GM12873 (cell line): ENCODE results near the gene ACBD7.

Experiments used
- TF ChIP-seq, protein P1 (sequence below): IDR thresholded peaks from 2 replicates; pipeline ENCODE4 v1.5.1; 2012; ENCODE audit warnings: low read depth, mild to moderate bottlenecking, moderate library complexity, low read length, control low read depth; ENCODE audit not compliant: insufficient read depth; ENCODE audit errors: missing control alignments

The ACBD7 gene

DNA sequence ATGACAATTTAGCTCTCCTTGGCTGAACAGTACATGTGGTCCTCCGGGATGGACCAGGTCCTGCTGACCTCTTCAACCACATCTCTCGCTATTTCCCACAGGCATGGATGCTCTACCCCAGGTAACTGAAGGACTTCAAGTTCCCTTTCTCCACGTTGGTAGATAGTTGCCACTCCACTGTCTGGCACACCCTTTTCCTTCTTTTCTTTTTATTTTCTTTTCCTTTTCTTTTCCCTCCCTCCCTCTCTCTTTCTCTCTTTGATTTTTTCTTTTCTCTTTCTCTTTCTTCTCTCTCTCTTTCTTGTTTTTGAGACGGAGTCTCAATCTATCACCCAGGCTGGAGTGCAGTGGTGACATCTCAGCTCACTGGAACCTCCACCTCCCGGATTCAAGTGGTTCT is 2.8 kb upstream of the ACBD7 start:
- TF ChIP-seq, protein P1, sequence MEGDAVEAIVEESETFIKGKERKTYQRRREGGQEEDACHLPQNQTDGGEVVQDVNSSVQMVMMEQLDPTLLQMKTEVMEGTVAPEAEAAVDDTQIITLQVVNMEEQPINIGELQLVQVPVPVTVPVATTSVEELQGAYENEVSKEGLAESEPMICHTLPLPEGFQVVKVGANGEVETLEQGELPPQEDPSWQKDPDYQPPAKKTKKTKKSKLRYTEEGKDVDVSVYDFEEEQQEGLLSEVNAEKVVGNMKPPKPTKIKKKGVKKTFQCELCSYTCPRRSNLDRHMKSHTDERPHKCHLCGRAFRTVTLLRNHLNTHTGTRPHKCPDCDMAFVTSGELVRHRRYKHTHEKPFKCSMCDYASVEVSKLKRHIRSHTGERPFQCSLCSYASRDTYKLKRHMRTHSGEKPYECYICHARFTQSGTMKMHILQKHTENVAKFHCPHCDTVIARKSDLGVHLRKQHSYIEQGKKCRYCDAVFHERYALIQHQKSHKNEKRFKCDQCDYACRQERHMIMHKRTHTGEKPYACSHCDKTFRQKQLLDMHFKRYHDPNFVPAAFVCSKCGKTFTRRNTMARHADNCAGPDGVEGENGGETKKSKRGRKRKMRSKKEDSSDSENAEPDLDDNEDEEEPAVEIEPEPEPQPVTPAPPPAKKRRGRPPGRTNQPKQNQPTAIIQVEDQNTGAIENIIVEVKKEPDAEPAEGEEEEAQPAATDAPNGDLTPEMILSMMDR: no peak

DNA sequence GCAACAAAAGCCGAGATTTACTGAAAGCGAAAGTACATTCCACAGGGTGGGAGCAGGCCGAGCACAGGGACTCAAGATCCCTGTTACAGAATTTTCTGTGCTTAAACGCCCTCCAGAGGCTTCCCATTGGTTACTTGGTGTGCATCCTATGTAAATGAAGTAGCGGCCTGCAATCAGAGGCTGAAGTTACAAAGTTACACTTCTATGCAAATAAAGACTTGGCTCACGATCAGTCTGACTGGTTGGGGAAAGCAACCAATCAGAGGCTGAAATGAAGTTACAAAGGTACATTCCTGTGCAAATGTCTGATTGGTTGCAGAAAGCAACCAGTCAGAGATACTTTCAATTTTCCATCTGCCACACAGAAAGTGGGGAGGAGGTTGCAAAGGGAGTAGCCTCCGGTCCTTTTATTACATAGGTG is 4.1 kb downstream of the ACBD7 start:
- TF ChIP-seq, protein P1: no peak

DNA sequence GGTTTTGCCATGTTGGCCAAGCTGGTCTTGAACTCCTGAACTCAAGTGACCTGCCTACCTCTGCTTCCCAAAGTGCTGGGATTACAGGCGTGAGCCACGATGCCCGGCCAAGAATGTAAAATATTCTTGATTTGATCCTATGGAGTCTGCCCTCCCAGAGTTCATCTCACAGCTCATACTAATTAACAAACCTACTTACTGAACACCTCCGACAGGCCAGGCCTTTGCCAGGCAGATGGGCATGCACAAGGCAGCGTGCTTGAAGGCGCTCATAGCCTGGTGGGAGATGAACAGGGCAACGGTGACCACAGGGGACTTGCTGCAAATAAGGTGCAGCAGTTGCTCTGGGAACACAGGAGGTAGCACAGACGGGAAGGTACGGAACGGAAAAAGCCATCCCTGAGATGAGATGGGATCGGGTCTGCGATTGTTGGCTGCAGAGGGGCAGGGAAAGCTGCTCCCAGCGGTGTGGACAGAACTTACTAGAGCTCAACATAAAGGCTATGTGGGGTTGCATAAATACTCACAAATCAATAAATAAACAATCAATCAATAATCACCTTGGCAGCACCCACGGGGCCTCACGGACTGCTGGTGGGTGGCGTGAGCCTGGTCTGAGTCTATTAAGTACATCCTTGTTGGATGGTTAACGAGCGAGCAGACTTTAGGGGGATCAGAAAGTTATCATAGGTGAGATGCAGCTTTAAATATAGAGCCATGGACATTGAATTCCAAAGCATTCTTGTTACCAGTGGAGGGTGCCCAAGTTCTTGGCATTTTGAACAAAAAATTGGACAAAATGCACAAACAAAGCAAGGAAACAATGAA is 4.7 kb downstream of the ACBD7 start:
- TF ChIP-seq, protein P1: no peak

DNA sequence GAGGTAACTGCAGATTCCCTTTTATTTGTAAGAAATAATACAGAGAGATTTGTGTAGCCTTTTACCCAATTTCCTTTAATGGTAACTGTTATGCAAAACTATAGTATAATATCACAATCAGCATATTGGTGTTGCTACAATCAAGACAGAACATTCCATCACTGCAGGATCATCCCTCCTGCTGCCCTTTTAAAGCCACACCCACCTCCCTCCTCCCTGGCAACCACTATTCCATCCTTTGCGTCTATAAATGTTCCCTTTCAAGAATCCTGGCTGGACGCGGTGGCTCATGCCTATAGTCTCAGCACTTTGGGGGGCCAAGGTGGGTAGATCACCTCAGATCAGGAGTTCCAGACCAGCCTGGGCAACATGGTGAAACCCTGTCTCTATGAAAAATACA is 13.2 kb downstream of the ACBD7 start:
- TF ChIP-seq, protein P1: no peak

DNA sequence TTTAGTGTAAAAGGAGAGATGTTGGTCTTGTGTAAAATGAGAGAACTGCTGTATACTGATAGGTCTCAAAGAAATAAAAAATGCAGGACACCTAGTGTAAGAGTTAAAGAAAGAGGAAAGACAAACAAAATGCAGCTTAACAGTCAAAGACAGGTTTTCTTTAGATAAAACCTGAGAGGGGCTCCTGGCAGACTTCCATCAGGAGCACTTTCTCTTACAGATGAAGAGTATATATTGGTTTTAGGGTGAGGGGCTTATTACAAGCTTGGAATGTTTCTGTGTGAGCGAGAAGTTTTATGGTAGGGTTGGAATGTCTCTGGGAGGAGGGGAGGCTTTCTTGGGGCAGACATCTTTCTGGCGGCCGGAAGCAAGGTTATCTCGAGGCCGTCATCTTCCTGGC is 16.2 kb downstream of the ACBD7 start:
- TF ChIP-seq, protein P1: no peak

DNA sequence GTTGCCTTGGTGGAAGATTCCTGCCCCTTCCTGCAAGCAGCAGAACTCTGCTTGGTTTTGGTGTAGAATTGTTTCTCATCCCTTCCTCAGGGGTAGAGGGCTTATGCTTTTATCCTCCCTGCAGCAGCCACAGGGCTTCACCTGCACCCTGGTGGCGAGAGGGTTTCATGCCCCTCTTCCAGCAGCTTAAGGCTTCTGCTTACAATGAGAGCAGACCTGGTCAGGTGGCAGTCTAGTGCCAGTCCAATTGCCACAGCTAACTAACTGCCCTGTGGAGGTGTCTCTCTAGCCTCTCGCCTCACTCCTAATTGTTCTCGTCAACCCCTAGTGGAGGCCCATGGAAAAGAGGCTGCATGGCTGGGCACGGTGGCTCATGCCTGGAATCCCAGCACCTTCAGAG is 19.3 kb downstream of the ACBD7 start:
- TF ChIP-seq, protein P1: no peak

DNA sequence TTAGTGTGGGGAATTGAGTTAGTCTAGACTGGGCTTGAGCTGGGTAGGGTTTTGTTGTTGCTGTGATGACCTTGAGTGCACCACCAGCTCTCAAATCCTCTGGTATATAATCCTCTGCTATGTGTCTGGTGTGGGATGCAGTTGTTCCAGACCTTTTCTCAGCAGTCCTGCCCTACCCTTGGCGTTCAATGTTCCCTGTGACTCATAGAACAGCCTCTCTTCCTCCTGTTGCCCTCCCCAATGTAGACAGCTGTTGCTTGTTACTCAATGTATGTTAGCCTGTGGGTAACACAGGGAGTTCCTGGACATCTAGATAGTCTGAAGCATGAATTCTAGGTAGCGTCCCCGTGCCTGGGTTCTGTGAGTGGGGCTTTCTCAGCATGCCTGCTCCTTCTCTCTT is 19.8 kb downstream of the ACBD7 start:
- TF ChIP-seq, protein P1: no peak

DNA sequence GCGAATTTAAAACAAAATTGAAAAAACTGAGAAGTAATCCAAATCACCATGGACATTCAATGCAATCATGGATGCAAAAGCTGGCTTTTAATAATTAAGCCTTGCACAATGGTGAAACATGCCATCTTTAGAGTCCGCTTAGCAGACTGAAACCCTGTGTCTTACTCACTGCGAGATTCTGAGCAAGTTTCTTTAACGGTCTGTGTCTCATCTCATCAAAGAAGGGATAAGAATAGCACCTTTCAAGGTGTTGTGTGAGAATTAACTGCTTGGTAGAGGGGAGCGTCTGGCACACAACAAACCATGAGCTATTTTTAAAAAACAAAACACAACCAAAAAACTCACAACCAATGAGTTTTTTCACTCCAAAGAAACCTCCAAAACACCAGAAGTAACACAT is 21.4 kb downstream of the ACBD7 start:
- TF ChIP-seq, protein P1: no peak
